Sigmoid colon (tissue), 4 donors: ENCODE measurements around the gene CAPNS2.

Experiments used
- EP300 ChIP-seq, 4 donors: sonication (generic); formaldehyde crosslinking; IDR thresholded peaks; one replicate each; pipeline ENCODE4 v1.6.1; 2017; ENCODE audit warnings: antibody characterized with exemption in 4 of 4
- POLR2A ChIP-seq, 2 donors: fragments of 450-650 bp; IDR thresholded peaks; one replicate each; pipeline ENCODE4 v1.6.1; 2016; ENCODE audit warnings: antibody characterized with exemption in 2 of 2, mild to moderate bottlenecking in 2 of 2, moderate library complexity in 2 of 2
- POLR2AphosphoS5 ChIP-seq, 4 donors: sonication (generic); formaldehyde crosslinking; IDR thresholded peaks; one replicate each; pipeline ENCODE4 v1.6.1; 2017; ENCODE audit warnings: antibody characterized with exemption in 4 of 4
- TF ChIP-seq, protein P1 (sequence below), 4 experiments: fragments of 450-650 bp in 3 of 4; fragments of 200-600 bp in 1 of 4; IDR thresholded peaks; one replicate each; pipeline ENCODE4 v1.5.1; 2016 to 2019; ENCODE audit warnings: antibody characterized with exemption in 4 of 4, mild to moderate bottlenecking in 3 of 4, moderate library complexity in 2 of 4

GRCh38 chr16:55552621-55553020, 13.9 kb upstream of the CAPNS2 start:
- TF ChIP-seq POLR2A (IDR thresholded peaks at IDR 0.05) (no peak), EP300 (IDR thresholded peaks at IDR 0.05) (no peak), POLR2AphosphoS5 (IDR thresholded peaks at IDR 0.05) (no peak)
- TF ChIP-seq, protein P1, sequence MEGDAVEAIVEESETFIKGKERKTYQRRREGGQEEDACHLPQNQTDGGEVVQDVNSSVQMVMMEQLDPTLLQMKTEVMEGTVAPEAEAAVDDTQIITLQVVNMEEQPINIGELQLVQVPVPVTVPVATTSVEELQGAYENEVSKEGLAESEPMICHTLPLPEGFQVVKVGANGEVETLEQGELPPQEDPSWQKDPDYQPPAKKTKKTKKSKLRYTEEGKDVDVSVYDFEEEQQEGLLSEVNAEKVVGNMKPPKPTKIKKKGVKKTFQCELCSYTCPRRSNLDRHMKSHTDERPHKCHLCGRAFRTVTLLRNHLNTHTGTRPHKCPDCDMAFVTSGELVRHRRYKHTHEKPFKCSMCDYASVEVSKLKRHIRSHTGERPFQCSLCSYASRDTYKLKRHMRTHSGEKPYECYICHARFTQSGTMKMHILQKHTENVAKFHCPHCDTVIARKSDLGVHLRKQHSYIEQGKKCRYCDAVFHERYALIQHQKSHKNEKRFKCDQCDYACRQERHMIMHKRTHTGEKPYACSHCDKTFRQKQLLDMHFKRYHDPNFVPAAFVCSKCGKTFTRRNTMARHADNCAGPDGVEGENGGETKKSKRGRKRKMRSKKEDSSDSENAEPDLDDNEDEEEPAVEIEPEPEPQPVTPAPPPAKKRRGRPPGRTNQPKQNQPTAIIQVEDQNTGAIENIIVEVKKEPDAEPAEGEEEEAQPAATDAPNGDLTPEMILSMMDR (IDR thresholded peaks at IDR 0.05) = no peak
